Retinal pigment epithelial cell (primary cell): ENCODE data around the gene TRAF3IP1.

Experiments
- DNase-seq: peaks from one replicate; pipeline ENCODE4 v3.0.0-alpha.2; 2010; ENCODE audit warnings: low read depth
- H3K4me3 ChIP-seq: 2 replicates; pipeline ENCODE4 v1.5.1; 2011; ENCODE audit warnings: mild to moderate bottlenecking, low read length, control low read depth, moderate library complexity
- TF ChIP-seq, protein P1 (sequence below): conservative IDR thresholded peaks from 2 replicates; pipeline ENCODE4 v1.5.1; 2011; ENCODE audit warnings: low read depth, low read length, control low read depth, inconsistent platforms

The TRAF3IP1 gene

DNA sequence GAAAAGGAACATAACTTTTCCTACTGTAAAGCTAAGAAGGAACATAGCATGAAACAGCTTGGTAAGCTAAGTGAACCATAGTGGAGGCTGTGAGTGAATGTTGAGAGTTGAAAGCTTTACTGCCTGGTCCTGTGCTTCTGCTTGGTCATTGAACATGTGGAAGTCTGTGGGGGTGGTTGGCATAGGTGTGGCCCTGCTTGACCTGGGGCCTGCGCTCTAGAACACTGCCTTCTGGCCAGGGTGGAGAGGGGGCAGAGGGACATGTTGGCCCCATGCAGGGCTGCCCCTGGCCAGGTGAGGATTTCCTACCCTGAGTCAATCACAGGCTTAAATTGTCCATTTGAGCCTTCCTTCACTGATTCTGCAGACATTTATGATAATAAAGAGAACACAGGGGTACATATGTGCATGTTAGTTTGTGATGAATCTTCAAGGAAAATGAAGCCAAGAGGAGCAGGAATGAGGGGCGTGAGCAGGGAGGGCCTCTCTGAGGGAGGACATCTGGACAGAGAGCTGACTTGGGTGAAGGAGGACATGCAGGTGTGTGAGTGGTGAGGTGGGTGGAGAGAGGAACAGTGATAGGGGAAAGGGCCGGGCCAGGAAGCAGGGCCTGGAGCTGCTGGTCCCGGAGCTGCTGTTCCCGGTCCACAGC is 16.6 kb downstream of the TRAF3IP1 start:
- H3K4me3 ChIP-seq = no peak overlapping the region
- TF ChIP-seq, protein P1, sequence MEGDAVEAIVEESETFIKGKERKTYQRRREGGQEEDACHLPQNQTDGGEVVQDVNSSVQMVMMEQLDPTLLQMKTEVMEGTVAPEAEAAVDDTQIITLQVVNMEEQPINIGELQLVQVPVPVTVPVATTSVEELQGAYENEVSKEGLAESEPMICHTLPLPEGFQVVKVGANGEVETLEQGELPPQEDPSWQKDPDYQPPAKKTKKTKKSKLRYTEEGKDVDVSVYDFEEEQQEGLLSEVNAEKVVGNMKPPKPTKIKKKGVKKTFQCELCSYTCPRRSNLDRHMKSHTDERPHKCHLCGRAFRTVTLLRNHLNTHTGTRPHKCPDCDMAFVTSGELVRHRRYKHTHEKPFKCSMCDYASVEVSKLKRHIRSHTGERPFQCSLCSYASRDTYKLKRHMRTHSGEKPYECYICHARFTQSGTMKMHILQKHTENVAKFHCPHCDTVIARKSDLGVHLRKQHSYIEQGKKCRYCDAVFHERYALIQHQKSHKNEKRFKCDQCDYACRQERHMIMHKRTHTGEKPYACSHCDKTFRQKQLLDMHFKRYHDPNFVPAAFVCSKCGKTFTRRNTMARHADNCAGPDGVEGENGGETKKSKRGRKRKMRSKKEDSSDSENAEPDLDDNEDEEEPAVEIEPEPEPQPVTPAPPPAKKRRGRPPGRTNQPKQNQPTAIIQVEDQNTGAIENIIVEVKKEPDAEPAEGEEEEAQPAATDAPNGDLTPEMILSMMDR = no peak
- DNase-seq = no peak

DNA sequence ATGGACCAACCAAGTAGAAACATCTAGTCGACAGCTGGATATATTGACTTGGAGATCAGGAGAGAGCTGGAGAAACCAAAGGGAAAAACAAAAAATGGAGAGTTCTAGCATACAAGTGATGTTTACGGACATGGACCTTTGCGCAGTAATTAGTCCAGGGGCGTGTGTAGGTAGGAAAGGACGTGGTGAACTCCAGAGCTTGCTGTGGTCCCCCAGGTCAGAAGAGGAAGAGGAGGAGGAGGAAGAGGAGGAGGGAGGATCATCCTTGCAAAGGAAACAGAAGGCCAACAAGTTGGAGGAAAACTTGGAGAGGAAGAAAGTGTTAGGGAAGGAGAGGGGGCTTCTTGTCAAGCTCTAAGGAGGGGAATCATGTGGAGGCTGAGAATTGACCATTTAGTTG is 17.5 kb downstream of the TRAF3IP1 start:
- H3K4me3 ChIP-seq = no peak overlapping the region
- no peak for DNase-seq
- TF ChIP-seq, protein P1 = no peak

DNA sequence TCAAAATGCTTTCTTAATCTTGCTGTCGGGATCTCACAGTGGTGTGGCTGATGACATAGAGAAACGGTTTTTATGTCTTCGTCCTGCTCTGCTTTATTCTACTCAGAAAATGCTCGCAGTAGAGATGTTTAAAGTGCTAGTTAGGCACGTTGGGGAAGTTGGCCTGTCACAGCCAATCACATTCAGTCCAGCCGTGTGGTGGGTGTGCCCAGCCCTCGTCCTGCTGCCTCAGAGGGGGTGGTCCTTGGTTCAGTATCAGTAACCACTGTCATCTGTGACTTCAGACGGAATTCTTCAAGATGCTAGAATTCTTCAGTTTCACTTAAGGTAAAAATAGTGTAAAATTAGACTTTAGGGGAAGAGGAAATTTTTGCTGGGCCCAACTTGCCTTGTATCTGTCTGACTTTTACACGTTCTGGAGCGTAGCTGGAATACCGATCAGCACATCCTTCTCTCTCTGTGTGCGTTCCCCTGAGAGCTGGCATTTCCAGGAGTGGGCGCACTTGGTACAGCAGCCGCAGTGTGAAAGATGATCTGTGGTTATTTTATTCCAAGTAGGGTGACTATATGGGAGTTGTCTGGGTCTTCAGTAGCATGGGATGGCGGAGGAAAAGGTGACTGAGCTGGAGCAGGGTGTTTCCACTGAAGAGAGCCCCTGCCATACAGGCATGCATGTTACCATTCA is 18.5 kb downstream of the TRAF3IP1 start:
- H3K4me3 ChIP-seq = no peak overlapping the region
- TF ChIP-seq, protein P1 = no peak

DNA sequence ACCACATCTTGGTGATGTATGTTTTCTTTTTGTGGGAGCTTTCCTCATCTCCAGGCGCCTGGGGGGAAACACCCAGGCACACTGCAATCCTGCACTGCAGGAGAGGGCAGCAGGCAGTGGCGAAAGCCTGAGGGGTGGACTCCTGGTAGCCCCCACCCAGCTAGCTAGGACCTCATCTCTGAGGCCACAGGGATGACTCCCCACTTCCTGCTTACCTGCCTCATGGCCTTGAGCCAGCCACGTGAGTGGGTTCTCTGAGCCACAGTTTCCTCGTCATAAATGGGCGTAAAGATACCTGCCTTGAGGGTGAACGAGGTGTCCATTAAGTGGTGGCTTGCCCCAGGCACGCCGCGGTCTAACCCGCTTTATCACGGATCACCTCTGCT is 19.1 kb downstream of the TRAF3IP1 start:
- H3K4me3 ChIP-seq = no peak overlapping the region
- TF ChIP-seq, protein P1 = no peak
- DNase-seq = no peak

More for the DNA sequence above, 18.5 kb downstream of the TRAF3IP1 start:
- no peak for DNase-seq

- no peak overlapping the region for H3K4me3 ChIP-seq
Observed at GRCh38 chr2:238339814-238340213, 19.5 kb downstream of the TRAF3IP1 start.

GRCh38 chr2:238341536-238341935 is 21.2 kb downstream of the TRAF3IP1 start:
- TF ChIP-seq, protein P1 = no peak
- no peak overlapping the region for H3K4me3 ChIP-seq
- DNase-seq = no peak

More at GRCh38 chr2:238339814-238340213, 19.5 kb downstream of the TRAF3IP1 start:
- TF ChIP-seq, protein P1 = no peak
- DNase-seq = no peak

DNA sequence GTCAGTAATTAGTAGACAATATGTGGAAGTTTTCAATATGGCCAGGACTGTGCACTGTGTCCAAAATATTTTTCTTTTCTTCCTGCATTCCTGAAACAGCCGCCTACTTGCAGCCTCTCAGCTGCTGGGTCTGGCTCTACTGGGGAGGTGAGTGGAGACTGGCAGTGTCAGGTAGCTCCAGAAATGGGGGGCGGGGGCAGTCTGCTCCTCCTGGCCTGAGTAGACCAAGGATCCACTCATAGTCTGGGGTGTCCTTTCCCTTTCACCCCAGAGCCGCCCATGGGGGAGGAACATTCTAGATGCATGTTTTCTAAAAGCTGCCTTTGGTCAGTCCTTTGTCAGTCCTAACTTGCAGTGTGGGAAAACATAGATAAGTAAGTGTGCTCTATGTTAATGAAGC is 23.7 kb downstream of the TRAF3IP1 start:
- TF ChIP-seq, protein P1 = no peak
- H3K4me3 ChIP-seq = no peak overlapping the region
- DNase-seq = no peak
